SK-N-SH (cell line): ENCODE data around the gene MFAP2. TPM values are rescaled to one million over a fixed set of nuclear protein-coding genes. Genes with fewer than 3 reads are reported as not detected.

Source experiments
- CTCF ChIA-PET: fragments of 300-600, 350-600 bp; formaldehyde crosslinking; extraction: SDS; loops from one replicate; lab custom pipeline; 2021; lab: Yijun Ruan, JAX
- POLR2A ChIA-PET: fragments of 350-600 bp; sonication (Branson Sonifier 250); formaldehyde crosslinking; extraction: SDS; loops from one replicate; lab custom pipeline; 2020; ENCODE audit warnings: antibody characterized with exemption, inconsistent platforms; lab: Yijun Ruan, JAX
- DNase-seq: peaks from one replicate; pipeline ENCODE4 v3.0.0; 2012
- H2AFZ ChIP-seq: fragments of 200-600 bp; sonication (generic); 2 replicates; pipeline ENCODE4 v1.8.1; 2016; ENCODE audit warnings: antibody characterized with exemption, mild to moderate bottlenecking, low read depth
- H3F3A ChIP-seq: fragments of 200-600 bp; sonication (generic); replicated peaks from 2 replicates; pipeline ENCODE3; 2016; ENCODE audit warnings: antibody characterized with exemption, mild to moderate bottlenecking; ENCODE audit not compliant: insufficient read depth
- H3K27ac ChIP-seq, 2 experiments: fragments of 200-500 bp in 1 of 2; fragments of 200-600 bp in 1 of 2; sonication (Bioruptor generic) in 1 of 2; sonication (generic), shearing (Covaris generic) in 1 of 2; 2 replicates each; pipeline versions ENCODE4 v1.5.1 to v1.6.1; 2014 to 2016; ENCODE audit warnings: low read depth in 2 of 2, inconsistent platforms in 1 of 2, low read length in 1 of 2, mild to moderate bottlenecking in 1 of 2, mixed read lengths in 1 of 2
- H3K27me3 ChIP-seq: fragments of 200-600 bp; sonication (generic), shearing (Covaris generic); 2 replicates; pipeline ENCODE4 v1.6.1; 2016; ENCODE audit warnings: mixed run types; ENCODE audit not compliant: insufficient read depth
- H3K36me3 ChIP-seq, 2 experiments: fragments of 200-500 bp in 1 of 2; fragments of 200-600 bp in 1 of 2; sonication (Bioruptor generic) in 1 of 2; sonication (generic) in 1 of 2; replicated peaks in 1 of 2; 2 replicates each; pipeline versions ENCODE3 to v1.5.1; 2014 to 2016; ENCODE audit warnings: low read length in 1 of 2, mild to moderate bottlenecking in 1 of 2; ENCODE audit not compliant: insufficient read depth in 2 of 2, control insufficient read depth in 1 of 2
- H3K4me1 ChIP-seq, 2 experiments: fragments of 200-500 bp in 1 of 2; fragments of 200-600 bp in 1 of 2; sonication (Bioruptor generic) in 1 of 2; sonication (generic), shearing (Covaris generic) in 1 of 2; 2 replicates each; pipeline versions ENCODE4 v1.5.1 to v1.6.1; 2014 to 2016; ENCODE audit warnings: low read depth in 1 of 2, low read length in 1 of 2, mixed run types in 1 of 2; ENCODE audit not compliant: insufficient read depth in 2 of 2, control insufficient read depth in 1 of 2
- H3K4me2 ChIP-seq: fragments of 200-600 bp; sonication (generic), shearing (Covaris generic); 2 replicates; pipeline ENCODE4 v1.6.1; 2017; ENCODE audit warnings: mixed run types
- H3K4me3 ChIP-seq, 2 experiments: fragments of 200-500 bp in 1 of 2; fragments of 200-600 bp in 1 of 2; sonication (Bioruptor generic) in 1 of 2; sonication (generic), shearing (Covaris generic) in 1 of 2; 2 replicates each; pipeline versions ENCODE4 v1.5.1 to v1.8.1; 2014 to 2016; ENCODE audit warnings: low read depth in 2 of 2, inconsistent platforms in 1 of 2, low read length in 1 of 2, mild to moderate bottlenecking in 1 of 2, mixed read lengths in 1 of 2, moderate library complexity in 1 of 2
- H3K79me2 ChIP-seq: fragments of 200-600 bp; sonication (generic); 2 replicates; pipeline ENCODE4 v1.8.1; 2017; ENCODE audit warnings: mild to moderate bottlenecking; ENCODE audit not compliant: insufficient read depth
- H3K9ac ChIP-seq: fragments of 200-600 bp; sonication (generic); 2 replicates; pipeline ENCODE4 v1.6.1; 2017; ENCODE audit warnings: mixed run types
- H3K9me2 ChIP-seq: fragments of 200-600 bp; sonication (generic); 2 replicates; pipeline ENCODE4 v1.6.1; 2017; ENCODE audit warnings: mixed run types
- H3K9me3 ChIP-seq: fragments of 200-600 bp; sonication (generic); 2 replicates; pipeline ENCODE4 v1.6.1; 2017; ENCODE audit warnings: mixed run types, mild to moderate bottlenecking, moderate library complexity
- H4K20me1 ChIP-seq: fragments of 200-600 bp; sonication (generic); 2 replicates; pipeline ENCODE4 v1.6.1; 2017; ENCODE audit warnings: mild to moderate bottlenecking, mixed run types; ENCODE audit not compliant: insufficient read depth
- ELF1 ChIP-seq: IDR thresholded peaks from 2 replicates; pipeline ENCODE4 v1.4.0; 2012
- EZH2phosphoT487 ChIP-seq: fragments of 200-600 bp; sonication (generic); IDR thresholded peaks from 2 replicates; pipeline ENCODE4 v1.6.1; 2017; ENCODE audit warnings: low read depth, mixed run types, mild to moderate bottlenecking, antibody characterized with exemption, moderate library complexity, borderline replicate concordance
- FOXJ3 ChIP-seq: sonication (generic); formaldehyde crosslinking; IDR thresholded peaks from 2 replicates; pipeline ENCODE4 v1.5.1; 2020; ENCODE audit warnings: mild to moderate bottlenecking, missing genetic modification reagents
- FOXM1 ChIP-seq: IDR thresholded peaks from 2 replicates; pipeline ENCODE4 v1.4.0; 2012; ENCODE audit warnings: low read depth, mild to moderate bottlenecking
- GATA2 ChIP-seq: sonication (generic); formaldehyde crosslinking; IDR thresholded peaks from 2 replicates; pipeline ENCODE4 v1.5.0; 2020; ENCODE audit warnings: mild to moderate bottlenecking, missing genetic modification reagents
- MXI1 ChIP-seq: IDR thresholded peaks from 2 replicates; pipeline ENCODE4 v1.6.1; 2012; ENCODE audit warnings: mild to moderate bottlenecking, low read depth, low read length, improper control_type of control experiment
- POLR2AphosphoS5 ChIP-seq: IDR thresholded peaks from 2 replicates; pipeline ENCODE4 v1.6.1; 2012; ENCODE audit warnings: low read depth, low read length
- RAD21 ChIP-seq: IDR thresholded peaks from 2 replicates; pipeline ENCODE4 v1.6.1; 2012; ENCODE audit warnings: mild to moderate bottlenecking, low read length
- RCOR1 ChIP-seq: fragments of 150-350 bp; IDR thresholded peaks from 2 replicates; pipeline ENCODE4 v1.6.1; 2017; ENCODE audit warnings: antibody characterized with exemption, low read length
- RXRA ChIP-seq: IDR thresholded peaks from 2 replicates; pipeline ENCODE4 v1.4.0; 2012; ENCODE audit warnings: low read depth, mild to moderate bottlenecking, borderline replicate concordance
- SIN3A ChIP-seq: IDR thresholded peaks from 2 replicates; pipeline ENCODE4 v1.6.1; 2012; ENCODE audit warnings: low read depth, mild to moderate bottlenecking, low read length, moderate library complexity, borderline replicate concordance
- SMC3 ChIP-seq: IDR thresholded peaks from 2 replicates; pipeline ENCODE4 v1.6.1; 2012; ENCODE audit warnings: low read depth, low read length, improper control_type of control experiment
- TAF1 ChIP-seq: IDR thresholded peaks from 2 replicates; pipeline ENCODE4 v1.6.1; 2012; ENCODE audit warnings: low read depth, mild to moderate bottlenecking, low read length, moderate library complexity, borderline replicate concordance
- TCF12 ChIP-seq: IDR thresholded peaks from 2 replicates; pipeline ENCODE4 v1.4.0; 2012
- WGBS: methylation state at CpG from one replicate; pipeline ENCODE4 v1.1.6; 2017; ENCODE audit warnings: low lambda C conversion rate; 5-methylcytosine and 5-hydroxymethylcytosine counted together
- polyA plus RNA-seq, 3 experiments: library from polyadenylated mRNA; depleted of rRNA; stranded (reverse); fragments of >200 nt; gene quantifications; 2 replicates each; pipeline ENCODE4 v1.2.3, GENCODE V29; 2012
- TF ChIP-seq, protein P1 (sequence below): IDR thresholded peaks from 2 replicates; pipeline ENCODE4 v1.4.0; 2012; ENCODE audit warnings: low read depth, borderline replicate concordance
- TF ChIP-seq, protein P2 (sequence below): fragments of 200-600 bp; sonication (generic); IDR thresholded peaks from 2 replicates; pipeline ENCODE4 v1.6.1; 2017; ENCODE audit warnings: antibody characterized with exemption, mild to moderate bottlenecking, moderate library complexity
- TF ChIP-seq, protein P3 (sequence below): fragments of 150-350 bp; IDR thresholded peaks from 2 replicates; pipeline ENCODE4 v1.6.1; 2017; ENCODE audit warnings: antibody characterized with exemption, low read length, low read depth, borderline replicate concordance
- TF ChIP-seq, protein P4 (sequence below): IDR thresholded peaks from 2 replicates; pipeline ENCODE4 v1.6.1; 2012; ENCODE audit warnings: mild to moderate bottlenecking, low read depth, low read length, moderate library complexity

MFAP2 gene
- polyA plus RNA-seq, 1 of the 3 experiments (the other 2 are of a cell fraction) = 189 TPM

DNA sequence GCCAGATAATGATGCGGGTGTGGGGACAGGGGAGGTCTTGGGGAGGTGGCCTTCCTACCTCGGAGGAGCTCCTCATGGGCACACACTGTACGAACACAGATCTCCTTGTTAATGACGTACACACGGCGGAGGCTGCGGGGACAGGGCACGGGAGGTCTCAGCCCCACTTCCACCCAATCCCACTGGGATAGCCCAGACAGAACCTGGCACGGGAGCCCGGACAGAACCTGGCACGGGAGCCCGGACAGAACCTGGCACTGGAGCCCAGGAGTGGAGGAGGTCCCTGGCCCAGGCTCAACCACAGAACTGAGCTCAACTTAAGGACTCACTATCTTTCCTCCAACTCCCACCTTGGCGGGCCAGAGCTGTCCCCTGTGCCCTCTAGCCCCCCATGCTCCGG lies 5.2 kb downstream of the MFAP2 start:
- DNase-seq = no peak
- no peak overlapping the region; a peak in 1 of 4 replicates for H3K27ac ChIP-seq
- CTCF ChIA-PET = interaction anchor here (1.1 to 1.4 kb wide), 3 partner anchors 8 to 15 kb away, joined by 3 to 5 read pairs (median 4); no protein-coding TSS in a partner anchor
- no peaks in the 10 kb centered on the region for H3K9me3 ChIP-seq
- peaks cover 50% of the 10 kb centered on the region for H3K79me2 ChIP-seq
- H3K9me2 ChIP-seq = no peaks in the 10 kb centered on the region
- H3K4me2 ChIP-seq = no peak overlapping the region
- no CpG with 5 or more reads among the region's 14 CpGs for WGBS
- peaks cover 7% of the 10 kb centered on the region for H3F3A ChIP-seq
- peaks cover 8 to 23% of the 10 kb centered on the region in 2 experiments for H3K36me3 ChIP-seq
- H3K4me1 ChIP-seq = peaks cover 12 to 53% of the 10 kb centered on the region in 2 experiments; a peak in 2 of 4 replicates
- no peak for TF ChIP-seq SIN3A
- TF ChIP-seq TAF1 = no peak
- TF ChIP-seq, protein P1, sequence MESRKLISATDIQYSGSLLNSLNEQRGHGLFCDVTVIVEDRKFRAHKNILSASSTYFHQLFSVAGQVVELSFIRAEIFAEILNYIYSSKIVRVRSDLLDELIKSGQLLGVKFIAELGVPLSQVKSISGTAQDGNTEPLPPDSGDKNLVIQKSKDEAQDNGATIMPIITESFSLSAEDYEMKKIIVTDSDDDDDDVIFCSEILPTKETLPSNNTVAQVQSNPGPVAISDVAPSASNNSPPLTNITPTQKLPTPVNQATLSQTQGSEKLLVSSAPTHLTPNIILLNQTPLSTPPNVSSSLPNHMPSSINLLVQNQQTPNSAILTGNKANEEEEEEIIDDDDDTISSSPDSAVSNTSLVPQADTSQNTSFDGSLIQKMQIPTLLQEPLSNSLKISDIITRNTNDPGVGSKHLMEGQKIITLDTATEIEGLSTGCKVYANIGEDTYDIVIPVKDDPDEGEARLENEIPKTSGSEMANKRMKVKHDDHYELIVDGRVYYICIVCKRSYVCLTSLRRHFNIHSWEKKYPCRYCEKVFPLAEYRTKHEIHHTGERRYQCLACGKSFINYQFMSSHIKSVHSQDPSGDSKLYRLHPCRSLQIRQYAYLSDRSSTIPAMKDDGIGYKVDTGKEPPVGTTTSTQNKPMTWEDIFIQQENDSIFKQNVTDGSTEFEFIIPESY = no peak
- no peak for TF ChIP-seq RAD21
- TF ChIP-seq SMC3 = no peak
- TF ChIP-seq, protein P2, sequence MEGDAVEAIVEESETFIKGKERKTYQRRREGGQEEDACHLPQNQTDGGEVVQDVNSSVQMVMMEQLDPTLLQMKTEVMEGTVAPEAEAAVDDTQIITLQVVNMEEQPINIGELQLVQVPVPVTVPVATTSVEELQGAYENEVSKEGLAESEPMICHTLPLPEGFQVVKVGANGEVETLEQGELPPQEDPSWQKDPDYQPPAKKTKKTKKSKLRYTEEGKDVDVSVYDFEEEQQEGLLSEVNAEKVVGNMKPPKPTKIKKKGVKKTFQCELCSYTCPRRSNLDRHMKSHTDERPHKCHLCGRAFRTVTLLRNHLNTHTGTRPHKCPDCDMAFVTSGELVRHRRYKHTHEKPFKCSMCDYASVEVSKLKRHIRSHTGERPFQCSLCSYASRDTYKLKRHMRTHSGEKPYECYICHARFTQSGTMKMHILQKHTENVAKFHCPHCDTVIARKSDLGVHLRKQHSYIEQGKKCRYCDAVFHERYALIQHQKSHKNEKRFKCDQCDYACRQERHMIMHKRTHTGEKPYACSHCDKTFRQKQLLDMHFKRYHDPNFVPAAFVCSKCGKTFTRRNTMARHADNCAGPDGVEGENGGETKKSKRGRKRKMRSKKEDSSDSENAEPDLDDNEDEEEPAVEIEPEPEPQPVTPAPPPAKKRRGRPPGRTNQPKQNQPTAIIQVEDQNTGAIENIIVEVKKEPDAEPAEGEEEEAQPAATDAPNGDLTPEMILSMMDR = no peak
- no peak for TF ChIP-seq EZH2phosphoT487
- TF ChIP-seq POLR2AphosphoS5 = no peak
- no peak for TF ChIP-seq MXI1
- no peak for TF ChIP-seq RCOR1
- no peak for TF ChIP-seq GATA2
- no peak for TF ChIP-seq RXRA
- TF ChIP-seq, protein P3, sequence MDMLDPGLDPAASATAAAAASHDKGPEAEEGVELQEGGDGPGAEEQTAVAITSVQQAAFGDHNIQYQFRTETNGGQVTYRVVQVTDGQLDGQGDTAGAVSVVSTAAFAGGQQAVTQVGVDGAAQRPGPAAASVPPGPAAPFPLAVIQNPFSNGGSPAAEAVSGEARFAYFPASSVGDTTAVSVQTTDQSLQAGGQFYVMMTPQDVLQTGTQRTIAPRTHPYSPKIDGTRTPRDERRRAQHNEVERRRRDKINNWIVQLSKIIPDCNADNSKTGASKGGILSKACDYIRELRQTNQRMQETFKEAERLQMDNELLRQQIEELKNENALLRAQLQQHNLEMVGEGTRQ = no peak
- no peak for TF ChIP-seq ELF1
- TF ChIP-seq, protein P4, sequence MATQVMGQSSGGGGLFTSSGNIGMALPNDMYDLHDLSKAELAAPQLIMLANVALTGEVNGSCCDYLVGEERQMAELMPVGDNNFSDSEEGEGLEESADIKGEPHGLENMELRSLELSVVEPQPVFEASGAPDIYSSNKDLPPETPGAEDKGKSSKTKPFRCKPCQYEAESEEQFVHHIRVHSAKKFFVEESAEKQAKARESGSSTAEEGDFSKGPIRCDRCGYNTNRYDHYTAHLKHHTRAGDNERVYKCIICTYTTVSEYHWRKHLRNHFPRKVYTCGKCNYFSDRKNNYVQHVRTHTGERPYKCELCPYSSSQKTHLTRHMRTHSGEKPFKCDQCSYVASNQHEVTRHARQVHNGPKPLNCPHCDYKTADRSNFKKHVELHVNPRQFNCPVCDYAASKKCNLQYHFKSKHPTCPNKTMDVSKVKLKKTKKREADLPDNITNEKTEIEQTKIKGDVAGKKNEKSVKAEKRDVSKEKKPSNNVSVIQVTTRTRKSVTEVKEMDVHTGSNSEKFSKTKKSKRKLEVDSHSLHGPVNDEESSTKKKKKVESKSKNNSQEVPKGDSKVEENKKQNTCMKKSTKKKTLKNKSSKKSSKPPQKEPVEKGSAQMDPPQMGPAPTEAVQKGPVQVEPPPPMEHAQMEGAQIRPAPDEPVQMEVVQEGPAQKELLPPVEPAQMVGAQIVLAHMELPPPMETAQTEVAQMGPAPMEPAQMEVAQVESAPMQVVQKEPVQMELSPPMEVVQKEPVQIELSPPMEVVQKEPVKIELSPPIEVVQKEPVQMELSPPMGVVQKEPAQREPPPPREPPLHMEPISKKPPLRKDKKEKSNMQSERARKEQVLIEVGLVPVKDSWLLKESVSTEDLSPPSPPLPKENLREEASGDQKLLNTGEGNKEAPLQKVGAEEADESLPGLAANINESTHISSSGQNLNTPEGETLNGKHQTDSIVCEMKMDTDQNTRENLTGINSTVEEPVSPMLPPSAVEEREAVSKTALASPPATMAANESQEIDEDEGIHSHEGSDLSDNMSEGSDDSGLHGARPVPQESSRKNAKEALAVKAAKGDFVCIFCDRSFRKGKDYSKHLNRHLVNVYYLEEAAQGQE = no peak
- no peak for TF ChIP-seq TCF12
- no peak for TF ChIP-seq FOXJ3 (CRISPR knock-in tag)
- no peak for TF ChIP-seq FOXM1
- peaks cover 44% of the 10 kb centered on the region for H4K20me1 ChIP-seq
- H3K4me3 ChIP-seq = no peak overlapping the region
- H3K9ac ChIP-seq = no peak overlapping the region
- no peak overlapping the region for H2AFZ ChIP-seq
- H3K27me3 ChIP-seq = no peaks in the 10 kb centered on the region
- POLR2A ChIA-PET = no interaction called here
